Activated CD4-positive, alpha-beta memory T cell treated with anti-CD3 and anti-CD28 coated beads for 36 hours (primary cell): ENCODE data around the gene TRIM28. TPM values are rescaled to one million over a fixed set of nuclear protein-coding genes. Genes with fewer than 3 reads are reported as not detected.
"Not testable (repeated sequence)": the region's sequence is repeated elsewhere in the genome, so short reads cannot be mapped to it uniquely, and the experiment has no call there.

Experiments used
- CTCF ChIA-PET: fragments of 350-600 bp; sonication (Branson Sonifier 250); formaldehyde crosslinking; loops from one replicate; lab custom pipeline; 2021; ENCODE audit warnings: antibody characterized with exemption, inconsistent platforms; lab: Charles Lee
- POLR2A ChIA-PET: fragments of 350-600 bp; sonication (Branson Sonifier 250); formaldehyde crosslinking; loops from one replicate; lab custom pipeline; 2021; ENCODE audit warnings: antibody characterized with exemption; lab: Charles Lee
- DNase-seq: peaks from one replicate; pipeline ENCODE4 v3.0.0-alpha.2; 2020
- H3K27ac Mint-ChIP-seq: one replicate; pipeline ENCODE4 v1.8.0; 2021; ENCODE audit warnings: mixed read lengths
- H3K27me3 Mint-ChIP-seq: one replicate; pipeline ENCODE4 v1.8.0; 2021; ENCODE audit warnings: mixed read lengths
- H3K36me3 Mint-ChIP-seq: one replicate; pipeline ENCODE4 v1.8.0; 2021; ENCODE audit warnings: mixed read lengths
- H3K4me1 Mint-ChIP-seq: one replicate; pipeline ENCODE4 v1.8.0; 2021; ENCODE audit warnings: low read depth, mixed read lengths
- H3K4me3 Mint-ChIP-seq: one replicate; pipeline ENCODE4 v1.8.0; 2021; ENCODE audit warnings: mild to moderate bottlenecking, mixed read lengths
- H3K9me3 Mint-ChIP-seq: one replicate; pipeline ENCODE4 v1.8.0; 2021; ENCODE audit warnings: mixed read lengths
- intact Hi-C: fragments of 100-400 bp; cut with micrococcal nuclease; formaldehyde crosslinking; loops from one replicate; pipeline ENCODE4 v1.15.1; 2023
- total RNA-seq, 2 experiments: library from RNA; stranded (reverse); gene quantifications; one replicate each; pipeline ENCODE4 v1.2.3, GENCODE V29; 2021

The TRIM28 gene
- 100 to 1,000 TPM; 404 to 408 TPM for total RNA-seq

GRCh38 chr19:58543826-58544590 is at the start of gene TRIM28:
Gene TRIM28 (plus strand): TSS chr19:58544064. CDS start chr19:58544758, 694 bp downstream.
- H3K27ac Mint-ChIP-seq: peak within 1 kb of the TSS; percentile 95
- peaks cover 37% of the 10 kb centered on the region for H3K36me3 Mint-ChIP-seq
- H3K4me1 Mint-ChIP-seq: peaks cover 32% of the 10 kb centered on the region
- H3K9me3 Mint-ChIP-seq: no peaks in the 10 kb centered on the region
- H3K4me3 Mint-ChIP-seq: peak within 1 kb of the TSS; percentile 97
- intact Hi-C loops: loop anchor here (1.0 to 2.0 kb wide), 7 partner anchors 11 to 239 kb away; partner anchors contain the start of genes CHMP2A, ERVK3-1, MZF1 and ZBTB45
- peak; percentile 100 for DNase-seq
- CTCF ChIA-PET: interaction anchor here (1.0 to 5.1 kb wide), 5 partner anchors 11 to 55 kb away, joined by 3 to 61 read pairs (median 5); partner anchors contain the start of genes CHMP2A and ZBTB45
- POLR2A ChIA-PET: interaction anchor here (0.6 to 3.6 kb wide), 9 partner anchors 10 to 217 kb away, joined by 3 to 41 read pairs (median 7); partner anchors contain the start of genes CHMP2A, UBE2M, ZBTB45 and ZSCAN22
- H3K27me3 Mint-ChIP-seq: peaks cover 7% of the 10 kb centered on the region

- H3K4me1 Mint-ChIP-seq: peaks cover 27% of the 10 kb centered on the region
- H3K36me3 Mint-ChIP-seq: no peaks in the 10 kb centered on the region
- H3K4me3 Mint-ChIP-seq: peak overlapping the region; percentile 89
- intact Hi-C loops: loop anchor here (2.0 kb wide), 2 partner anchors 31 to 57 kb away; partner anchors contain the start of genes ZNF132 and ZNF324
- POLR2A ChIA-PET: no interaction called here
- CTCF ChIA-PET: no interaction called here
- H3K27ac Mint-ChIP-seq: no peak overlapping the region
- DNase-seq: no peak
- peaks cover 2% of the 10 kb centered on the region for H3K9me3 Mint-ChIP-seq
- H3K27me3 Mint-ChIP-seq: no peaks in the 10 kb centered on the region
Measured at GRCh38 chr19:58497634-58498170, 46.2 kb upstream of the TRIM28 start.

GRCh38 chr19:58498316-58499020 is 45.4 kb upstream of the TRIM28 start:
- no peak for DNase-seq
- ChIA-PET POLR2A (interaction anchor here (1.2 to 1.3 kb wide), 2 partner anchors 8 to 10 kb away, joined by 3 to 4 read pairs; no protein-coding TSS in a partner anchor), CTCF (interaction anchor here (1.2 to 3.0 kb wide), 2 partner anchors 21 to 74 kb away, joined by 3 to 21 read pairs; partner anchors contain the start of gene ZBTB45)
- Mint-ChIP-seq H3K27ac (peak overlapping the region; percentile 46), H3K4me3 (peak overlapping the region; percentile 89), H3K27me3 (no peaks in the 10 kb centered on the region), H3K36me3 (no peaks in the 10 kb centered on the region), H3K9me3 (peaks cover 2% of the 10 kb centered on the region), H3K4me1 (peaks cover 27% of the 10 kb centered on the region)
- intact Hi-C loops: loop anchor here (1.0 to 2.0 kb wide), 9 partner anchors 9 to 220 kb away; partner anchors contain the start of genes CHMP2A, ZBTB45, ZNF132 and ZNF324

- Mint-ChIP-seq H3K27ac (peak overlapping the region; percentile 80), H3K27me3 (no peaks in the 10 kb centered on the region), H3K36me3 (no peaks in the 10 kb centered on the region), H3K9me3 (peaks cover 2% of the 10 kb centered on the region), H3K4me3 (peak overlapping the region; percentile 89), H3K4me1 (peaks cover 27% of the 10 kb centered on the region)
- intact Hi-C loops: loop anchor here (1.0 to 2.0 kb wide), 9 partner anchors 10 to 221 kb away; partner anchors contain the start of genes CHMP2A, ZBTB45, ZNF132 and ZNF324
- DNase-seq: peak; percentile 100
- CTCF ChIA-PET: interaction anchor here (1.1 to 3.0 kb wide), 4 partner anchors 15 to 77 kb away, joined by 3 to 21 read pairs (median 10); partner anchors contain the start of gene ZBTB45
- POLR2A ChIA-PET: interaction anchor here (1.0 to 1.3 kb wide), 4 partner anchors 9 to 21 kb away, joined by 3 to 4 read pairs (median 4); partner anchors contain the start of gene ZBTB45
Measured at GRCh38 chr19:58499021-58499927, 44.6 kb upstream of the TRIM28 start.

- Mint-ChIP-seq H3K36me3 (no peaks in the 10 kb centered on the region), H3K9me3 (peaks cover 2% of the 10 kb centered on the region), H3K4me3 (peak overlapping the region; percentile 26), H3K27me3 (no peaks in the 10 kb centered on the region), H3K4me1 (peaks cover 24% of the 10 kb centered on the region), H3K27ac (no peak overlapping the region)
- POLR2A ChIA-PET: interaction anchor here (1.3 kb wide), 2 partner anchors 11 to 18 kb away, joined by 3 to 4 read pairs; no protein-coding TSS in a partner anchor
- DNase-seq: no peak
- CTCF ChIA-PET: interaction anchor here (1.1 to 3.0 kb wide), 3 partner anchors 14 to 76 kb away, joined by 3 to 21 read pairs (median 16); partner anchors contain the start of gene ZBTB45
- intact Hi-C loops: no loop called here
Measured at GRCh38 chr19:58500242-58500641, 43.6 kb upstream of the TRIM28 start.

- CTCF ChIA-PET, POLR2A ChIA-PET, DNase-seq, H3K27me3 Mint-ChIP-seq, intact Hi-C loops, H3K36me3 Mint-ChIP-seq, H3K4me3 Mint-ChIP-seq, H3K27ac Mint-ChIP-seq, H3K4me1 Mint-ChIP-seq: not testable (repeated sequence)
- peaks cover 12% of the 10 kb centered on the region for H3K9me3 Mint-ChIP-seq
Measured at GRCh38 chr19:58507602-58508223, 36.2 kb upstream of the TRIM28 start.

- POLR2A ChIA-PET: no interaction called here
- intact Hi-C loops: no loop called here
- CTCF ChIA-PET: interaction anchor here (1.1 kb wide), 1 partner anchor 10 kb away, joined by 4 read pairs; the partner anchor contains the start of gene ZBTB45
Measured at GRCh38 chr19:58509731-58510083, 34.2 kb upstream of the TRIM28 start.

GRCh38 chr19:58510084-58510862 is 33.6 kb upstream of the TRIM28 start:
- no peak for DNase-seq
- Mint-ChIP-seq H3K27me3 (no peaks in the 10 kb centered on the region), H3K4me1 (peaks cover 6% of the 10 kb centered on the region), H3K36me3 (peaks cover 14% of the 10 kb centered on the region), H3K27ac (no peak overlapping the region), H3K9me3 (peaks cover 12% of the 10 kb centered on the region), H3K4me3 (no peak overlapping the region)
- ChIA-PET POLR2A (no interaction called here), CTCF (interaction anchor here (1.7 kb wide), 1 partner anchor 10 kb away, joined by 6 read pairs; the partner anchor contains the start of gene ZBTB45)
- intact Hi-C loops: no loop called here

More at GRCh38 chr19:58509731-58510083, 34.2 kb upstream of the TRIM28 start:
- DNase-seq: no peak
- no peaks in the 10 kb centered on the region for H3K27me3 Mint-ChIP-seq
- H3K9me3 Mint-ChIP-seq: peaks cover 12% of the 10 kb centered on the region
- peaks cover 3% of the 10 kb centered on the region for H3K4me1 Mint-ChIP-seq
- H3K27ac Mint-ChIP-seq: no peak overlapping the region
- H3K36me3 Mint-ChIP-seq: peaks cover 11% of the 10 kb centered on the region
- H3K4me3 Mint-ChIP-seq: no peak overlapping the region

- Mint-ChIP-seq H3K27ac (no peak within 1 kb of the TSS), H3K4me1 (peaks cover 16% of the 10 kb centered on the region), H3K9me3 (peaks cover 9% of the 10 kb centered on the region), H3K4me3 (peak within 1 kb of the TSS; percentile 6), H3K36me3 (peaks cover 24% of the 10 kb centered on the region), H3K27me3 (no peaks in the 10 kb centered on the region)
- DNase-seq: no peak
- ChIA-PET CTCF (interaction anchor here (1.7 kb wide), 1 partner anchor 9 kb away, joined by 6 read pairs; the partner anchor contains the start of gene ZBTB45), POLR2A (no interaction called here)
- intact Hi-C loops: no loop called here
Measured at GRCh38 chr19:58511353-58512208, 32.3 kb upstream of the TRIM28 start, which contains the start of gene SLC27A5. Gene SLC27A5 (minus strand): TSS chr19:58511992. CDS start chr19:58511955, 37 bp downstream.
